GM23338 (cell line): ENCODE results near the gene STX10.

Experiments
- EZH2 ChIP-seq: fragments of 200-600 bp; sonication (generic); IDR thresholded peaks from one replicate; pipeline ENCODE4 v1.8.0; 2017; ENCODE audit warnings: antibody characterized with exemption, mild to moderate bottlenecking, low read depth; ENCODE audit not compliant: unreplicated experiment
- EZH2phosphoT487 ChIP-seq: fragments of 200-600 bp; sonication (generic); IDR thresholded peaks from one replicate; pipeline ENCODE4 v1.8.1; 2018; ENCODE audit warnings: antibody characterized with exemption; ENCODE audit not compliant: unreplicated experiment
- POLR2AphosphoS5 ChIP-seq: IDR thresholded peaks from 2 replicates; pipeline ENCODE4 v1.6.1; 2016; ENCODE audit warnings: antibody characterized with exemption, low read depth
- REST ChIP-seq: IDR thresholded peaks from one replicate; pipeline ENCODE4 v1.6.1; 2018; ENCODE audit warnings: antibody characterized with exemption; ENCODE audit not compliant: unreplicated experiment
- TF ChIP-seq, protein P1 (sequence below), 2 experiments: fragments of 200-600 bp in 1 of 2; sonication (generic) in 1 of 2; conservative IDR thresholded peaks; 2 replicates each; pipeline versions ENCODE4 v1.5.1 to v1.6.1; 2016 to 2017; ENCODE audit warnings: antibody characterized with exemption in 2 of 2, low read depth in 2 of 2, mild to moderate bottlenecking in 2 of 2, moderate library complexity in 1 of 2

GRCh38 chr19:13102666-13103580 is 47.3 kb downstream of the STX10 start, which contains the start of gene LYL1:
- TF ChIP-seq, protein P1, sequence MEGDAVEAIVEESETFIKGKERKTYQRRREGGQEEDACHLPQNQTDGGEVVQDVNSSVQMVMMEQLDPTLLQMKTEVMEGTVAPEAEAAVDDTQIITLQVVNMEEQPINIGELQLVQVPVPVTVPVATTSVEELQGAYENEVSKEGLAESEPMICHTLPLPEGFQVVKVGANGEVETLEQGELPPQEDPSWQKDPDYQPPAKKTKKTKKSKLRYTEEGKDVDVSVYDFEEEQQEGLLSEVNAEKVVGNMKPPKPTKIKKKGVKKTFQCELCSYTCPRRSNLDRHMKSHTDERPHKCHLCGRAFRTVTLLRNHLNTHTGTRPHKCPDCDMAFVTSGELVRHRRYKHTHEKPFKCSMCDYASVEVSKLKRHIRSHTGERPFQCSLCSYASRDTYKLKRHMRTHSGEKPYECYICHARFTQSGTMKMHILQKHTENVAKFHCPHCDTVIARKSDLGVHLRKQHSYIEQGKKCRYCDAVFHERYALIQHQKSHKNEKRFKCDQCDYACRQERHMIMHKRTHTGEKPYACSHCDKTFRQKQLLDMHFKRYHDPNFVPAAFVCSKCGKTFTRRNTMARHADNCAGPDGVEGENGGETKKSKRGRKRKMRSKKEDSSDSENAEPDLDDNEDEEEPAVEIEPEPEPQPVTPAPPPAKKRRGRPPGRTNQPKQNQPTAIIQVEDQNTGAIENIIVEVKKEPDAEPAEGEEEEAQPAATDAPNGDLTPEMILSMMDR (conservative IDR thresholded peaks at IDR 0.05; ENCODE audit: low read depth in 2 of 2): no peak
- TF ChIP-seq POLR2AphosphoS5: no peak
- TF ChIP-seq REST: no peak
- TF ChIP-seq EZH2phosphoT487: no peak
- no peak for TF ChIP-seq EZH2
